ENCODE results near the gene TDRD12. TPM values are rescaled to one million over a fixed set of nuclear protein-coding genes. Genes with fewer than 3 reads are reported as not detected.

The TDRD12 gene
- total and polyA plus RNA-seq, 2 experiments from 2014 or later: 0.68 to 2.8 TPM

DNA sequence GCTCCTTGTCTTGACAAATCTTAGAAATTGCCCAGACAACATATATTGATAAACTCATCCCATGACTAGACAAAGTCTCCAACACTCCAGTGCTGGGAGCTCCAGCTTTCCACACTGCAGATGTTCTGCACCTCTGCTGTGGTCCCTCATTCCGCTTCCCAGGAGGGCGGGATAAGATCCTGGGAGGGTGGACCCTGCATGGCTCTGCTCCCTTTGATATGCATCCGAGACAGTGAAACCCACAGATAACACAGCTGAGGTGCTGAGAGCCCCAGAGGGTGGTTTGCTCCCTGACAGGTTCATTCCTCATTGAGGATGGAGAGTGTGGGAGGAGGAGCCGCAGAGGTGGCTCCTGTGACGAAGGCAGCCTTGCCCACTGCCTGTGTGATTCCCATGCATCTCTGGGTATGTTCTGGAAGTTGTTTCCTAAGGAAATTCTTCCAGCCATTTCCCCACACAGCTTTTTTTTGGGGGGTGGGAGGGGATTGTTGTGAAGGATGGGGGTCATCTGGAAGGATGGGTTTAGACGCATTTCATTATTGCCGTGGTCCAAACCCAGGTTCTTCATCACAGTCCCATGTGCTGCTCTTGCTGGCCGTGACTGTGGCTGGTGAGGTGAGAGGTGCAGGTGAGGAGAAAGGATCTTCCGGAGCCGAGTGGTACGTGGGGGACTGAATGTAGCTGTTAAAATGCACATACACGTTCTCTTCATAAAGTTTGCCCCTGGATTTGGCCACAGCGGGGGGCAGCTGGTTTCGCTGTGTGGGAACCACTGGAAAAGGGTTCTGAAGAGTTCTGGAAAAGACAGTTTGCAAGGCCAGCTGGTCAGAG is 103.6 kb downstream of the TDRD12 start:
- no peaks in the 10 kb centered on the region for H3F3A ChIP-seq (replicated peaks; ENCODE audit: low read depth)
- H4K20me1 ChIP-seq (replicated peaks; ENCODE audit: insufficient read depth): no peaks in the 10 kb centered on the region
- TF ChIP-seq NANOG (IDR thresholded peaks at IDR 0.05; ENCODE audit: borderline replicate concordance): no peak
- TF ChIP-seq, protein P1, sequence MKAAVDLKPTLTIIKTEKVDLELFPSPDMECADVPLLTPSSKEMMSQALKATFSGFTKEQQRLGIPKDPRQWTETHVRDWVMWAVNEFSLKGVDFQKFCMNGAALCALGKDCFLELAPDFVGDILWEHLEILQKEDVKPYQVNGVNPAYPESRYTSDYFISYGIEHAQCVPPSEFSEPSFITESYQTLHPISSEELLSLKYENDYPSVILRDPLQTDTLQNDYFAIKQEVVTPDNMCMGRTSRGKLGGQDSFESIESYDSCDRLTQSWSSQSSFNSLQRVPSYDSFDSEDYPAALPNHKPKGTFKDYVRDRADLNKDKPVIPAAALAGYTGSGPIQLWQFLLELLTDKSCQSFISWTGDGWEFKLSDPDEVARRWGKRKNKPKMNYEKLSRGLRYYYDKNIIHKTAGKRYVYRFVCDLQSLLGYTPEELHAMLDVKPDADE (IDR thresholded peaks at IDR 0.05): no peak
- TF ChIP-seq CREB1 (CRISPR knock-in tag; IDR thresholded peaks at IDR 0.05; ENCODE audit: low read depth): no peak
- TF ChIP-seq ZNF331 (CRISPR knock-in tag; IDR thresholded peaks at IDR 0.05; ENCODE audit: low read depth): no peak
- TF ChIP-seq, protein P2, sequence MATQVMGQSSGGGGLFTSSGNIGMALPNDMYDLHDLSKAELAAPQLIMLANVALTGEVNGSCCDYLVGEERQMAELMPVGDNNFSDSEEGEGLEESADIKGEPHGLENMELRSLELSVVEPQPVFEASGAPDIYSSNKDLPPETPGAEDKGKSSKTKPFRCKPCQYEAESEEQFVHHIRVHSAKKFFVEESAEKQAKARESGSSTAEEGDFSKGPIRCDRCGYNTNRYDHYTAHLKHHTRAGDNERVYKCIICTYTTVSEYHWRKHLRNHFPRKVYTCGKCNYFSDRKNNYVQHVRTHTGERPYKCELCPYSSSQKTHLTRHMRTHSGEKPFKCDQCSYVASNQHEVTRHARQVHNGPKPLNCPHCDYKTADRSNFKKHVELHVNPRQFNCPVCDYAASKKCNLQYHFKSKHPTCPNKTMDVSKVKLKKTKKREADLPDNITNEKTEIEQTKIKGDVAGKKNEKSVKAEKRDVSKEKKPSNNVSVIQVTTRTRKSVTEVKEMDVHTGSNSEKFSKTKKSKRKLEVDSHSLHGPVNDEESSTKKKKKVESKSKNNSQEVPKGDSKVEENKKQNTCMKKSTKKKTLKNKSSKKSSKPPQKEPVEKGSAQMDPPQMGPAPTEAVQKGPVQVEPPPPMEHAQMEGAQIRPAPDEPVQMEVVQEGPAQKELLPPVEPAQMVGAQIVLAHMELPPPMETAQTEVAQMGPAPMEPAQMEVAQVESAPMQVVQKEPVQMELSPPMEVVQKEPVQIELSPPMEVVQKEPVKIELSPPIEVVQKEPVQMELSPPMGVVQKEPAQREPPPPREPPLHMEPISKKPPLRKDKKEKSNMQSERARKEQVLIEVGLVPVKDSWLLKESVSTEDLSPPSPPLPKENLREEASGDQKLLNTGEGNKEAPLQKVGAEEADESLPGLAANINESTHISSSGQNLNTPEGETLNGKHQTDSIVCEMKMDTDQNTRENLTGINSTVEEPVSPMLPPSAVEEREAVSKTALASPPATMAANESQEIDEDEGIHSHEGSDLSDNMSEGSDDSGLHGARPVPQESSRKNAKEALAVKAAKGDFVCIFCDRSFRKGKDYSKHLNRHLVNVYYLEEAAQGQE (IDR thresholded peaks at IDR 0.05; ENCODE audit: unreplicated experiment): no peak
- no peak for TF ChIP-seq JUNB (IDR thresholded peaks at IDR 0.05; ENCODE audit: unreplicated experiment)
- TF ChIP-seq EZH2 (IDR thresholded peaks at IDR 0.05; ENCODE audit: low read depth, unreplicated experiment): no peak
- TF ChIP-seq POLR2AphosphoS5 (IDR thresholded peaks at IDR 0.05; ENCODE audit: low read depth): no peak
- TF ChIP-seq ZNF114 (CRISPR knock-in tag; IDR thresholded peaks at IDR 0.05): no peak
- TF ChIP-seq, protein P3, sequence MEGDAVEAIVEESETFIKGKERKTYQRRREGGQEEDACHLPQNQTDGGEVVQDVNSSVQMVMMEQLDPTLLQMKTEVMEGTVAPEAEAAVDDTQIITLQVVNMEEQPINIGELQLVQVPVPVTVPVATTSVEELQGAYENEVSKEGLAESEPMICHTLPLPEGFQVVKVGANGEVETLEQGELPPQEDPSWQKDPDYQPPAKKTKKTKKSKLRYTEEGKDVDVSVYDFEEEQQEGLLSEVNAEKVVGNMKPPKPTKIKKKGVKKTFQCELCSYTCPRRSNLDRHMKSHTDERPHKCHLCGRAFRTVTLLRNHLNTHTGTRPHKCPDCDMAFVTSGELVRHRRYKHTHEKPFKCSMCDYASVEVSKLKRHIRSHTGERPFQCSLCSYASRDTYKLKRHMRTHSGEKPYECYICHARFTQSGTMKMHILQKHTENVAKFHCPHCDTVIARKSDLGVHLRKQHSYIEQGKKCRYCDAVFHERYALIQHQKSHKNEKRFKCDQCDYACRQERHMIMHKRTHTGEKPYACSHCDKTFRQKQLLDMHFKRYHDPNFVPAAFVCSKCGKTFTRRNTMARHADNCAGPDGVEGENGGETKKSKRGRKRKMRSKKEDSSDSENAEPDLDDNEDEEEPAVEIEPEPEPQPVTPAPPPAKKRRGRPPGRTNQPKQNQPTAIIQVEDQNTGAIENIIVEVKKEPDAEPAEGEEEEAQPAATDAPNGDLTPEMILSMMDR (conservative IDR thresholded peaks at IDR 0.05; ENCODE audit: low read depth in 2 of 2): no peak
- TF ChIP-seq, protein P4, sequence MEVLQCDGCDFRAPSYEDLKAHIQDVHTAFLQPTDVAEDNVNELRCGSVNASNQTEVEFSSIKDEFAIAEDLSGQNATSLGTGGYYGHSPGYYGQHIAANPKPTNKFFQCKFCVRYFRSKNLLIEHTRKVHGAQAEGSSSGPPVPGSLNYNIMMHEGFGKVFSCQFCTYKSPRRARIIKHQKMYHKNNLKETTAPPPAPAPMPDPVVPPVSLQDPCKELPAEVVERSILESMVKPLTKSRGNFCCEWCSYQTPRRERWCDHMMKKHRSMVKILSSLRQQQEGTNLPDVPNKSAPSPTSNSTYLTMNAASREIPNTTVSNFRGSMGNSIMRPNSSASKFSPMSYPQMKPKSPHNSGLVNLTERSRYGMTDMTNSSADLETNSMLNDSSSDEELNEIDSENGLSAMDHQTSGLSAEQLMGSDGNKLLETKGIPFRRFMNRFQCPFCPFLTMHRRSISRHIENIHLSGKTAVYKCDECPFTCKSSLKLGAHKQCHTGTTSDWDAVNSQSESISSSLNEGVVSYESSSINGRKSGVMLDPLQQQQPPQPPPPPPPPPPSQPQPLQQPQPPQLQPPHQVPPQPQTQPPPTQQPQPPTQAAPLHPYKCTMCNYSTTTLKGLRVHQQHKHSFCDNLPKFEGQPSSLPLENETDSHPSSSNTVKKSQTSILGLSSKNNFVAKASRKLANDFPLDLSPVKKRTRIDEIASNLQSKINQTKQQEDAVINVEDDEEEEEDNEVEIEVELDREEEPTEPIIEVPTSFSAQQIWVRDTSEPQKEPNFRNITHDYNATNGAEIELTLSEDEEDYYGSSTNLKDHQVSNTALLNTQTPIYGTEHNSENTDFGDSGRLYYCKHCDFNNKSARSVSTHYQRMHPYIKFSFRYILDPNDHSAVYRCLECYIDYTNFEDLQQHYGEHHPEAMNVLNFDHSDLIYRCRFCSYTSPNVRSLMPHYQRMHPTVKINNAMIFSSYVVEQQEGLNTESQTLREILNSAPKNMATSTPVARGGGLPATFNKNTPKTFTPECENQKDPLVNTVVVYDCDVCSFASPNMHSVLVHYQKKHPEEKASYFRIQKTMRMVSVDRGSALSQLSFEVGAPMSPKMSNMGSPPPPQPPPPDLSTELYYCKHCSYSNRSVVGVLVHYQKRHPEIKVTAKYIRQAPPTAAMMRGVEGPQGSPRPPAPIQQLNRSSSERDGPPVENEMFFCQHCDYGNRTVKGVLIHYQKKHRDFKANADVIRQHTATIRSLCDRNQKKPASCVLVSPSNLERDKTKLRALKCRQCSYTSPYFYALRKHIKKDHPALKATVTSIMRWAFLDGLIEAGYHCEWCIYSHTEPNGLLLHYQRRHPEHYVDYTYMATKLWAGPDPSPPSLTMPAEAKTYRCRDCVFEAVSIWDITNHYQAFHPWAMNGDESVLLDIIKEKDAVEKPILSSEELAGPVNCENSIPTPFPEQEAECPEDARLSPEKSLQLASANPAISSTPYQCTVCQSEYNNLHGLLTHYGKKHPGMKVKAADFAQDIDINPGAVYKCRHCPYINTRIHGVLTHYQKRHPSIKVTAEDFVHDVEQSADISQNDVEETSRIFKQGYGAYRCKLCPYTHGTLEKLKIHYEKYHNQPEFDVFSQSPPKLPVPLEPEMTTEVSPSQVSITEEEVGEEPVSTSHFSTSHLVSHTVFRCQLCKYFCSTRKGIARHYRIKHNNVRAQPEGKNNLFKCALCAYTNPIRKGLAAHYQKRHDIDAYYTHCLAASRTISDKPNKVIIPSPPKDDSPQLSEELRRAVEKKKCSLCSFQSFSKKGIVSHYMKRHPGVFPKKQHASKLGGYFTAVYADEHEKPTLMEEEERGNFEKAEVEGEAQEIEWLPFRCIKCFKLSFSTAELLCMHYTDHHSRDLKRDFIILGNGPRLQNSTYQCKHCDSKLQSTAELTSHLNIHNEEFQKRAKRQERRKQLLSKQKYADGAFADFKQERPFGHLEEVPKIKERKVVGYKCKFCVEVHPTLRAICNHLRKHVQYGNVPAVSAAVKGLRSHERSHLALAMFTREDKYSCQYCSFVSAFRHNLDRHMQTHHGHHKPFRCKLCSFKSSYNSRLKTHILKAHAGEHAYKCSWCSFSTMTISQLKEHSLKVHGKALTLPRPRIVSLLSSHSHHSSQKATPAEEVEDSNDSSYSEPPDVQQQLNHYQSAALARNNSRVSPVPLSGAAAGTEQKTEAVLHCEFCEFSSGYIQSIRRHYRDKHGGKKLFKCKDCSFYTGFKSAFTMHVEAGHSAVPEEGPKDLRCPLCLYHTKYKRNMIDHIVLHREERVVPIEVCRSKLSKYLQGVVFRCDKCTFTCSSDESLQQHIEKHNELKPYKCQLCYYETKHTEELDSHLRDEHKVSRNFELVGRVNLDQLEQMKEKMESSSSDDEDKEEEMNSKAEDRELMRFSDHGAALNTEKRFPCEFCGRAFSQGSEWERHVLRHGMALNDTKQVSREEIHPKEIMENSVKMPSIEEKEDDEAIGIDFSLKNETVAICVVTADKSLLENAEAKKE (CRISPR knock-in tag; IDR thresholded peaks at IDR 0.05): no peak
- Mint-ChIP-seq H3K4me1 (peaks cover 25% of the 10 kb centered on the region), H3K4me3 (no peak overlapping the region), H3K27ac (no peak overlapping the region), H3K9me3 (no peaks in the 10 kb centered on the region; the same call in 2 of the 3 replicates), H3K36me3 (ENCODE audit: low read depth) (no peaks in the 10 kb centered on the region), H3K27me3 (ENCODE audit: insufficient read depth, low read depth, poor library complexity) (peaks cover 7% of the 10 kb centered on the region)
- no peaks in the 10 kb centered on the region for H3K36me3 ChIP-seq (ENCODE audit: insufficient read depth)
- no peaks in the 10 kb centered on the region for H3K79me2 ChIP-seq (replicated peaks; ENCODE audit: insufficient read depth)
- DNase-seq (ENCODE audit: low spot score) (no peak), ATAC-seq (no peak)
- no peak overlapping the region for H3K4me3 ChIP-seq
- peaks cover 9% of the 10 kb centered on the region; the same call in 1 of the 2 replicates for H3K4me1 ChIP-seq (ENCODE audit: insufficient read depth)
- no peaks in the 10 kb centered on the region for H3K27me3 ChIP-seq (ENCODE audit: insufficient read depth)
- no peak overlapping the region for H3K4me2 ChIP-seq
- H2AFZ ChIP-seq: no peak overlapping the region
- H3K9me2 ChIP-seq (ENCODE audit: insufficient read depth): no peaks in the 10 kb centered on the region
- H3K27ac ChIP-seq (ENCODE audit: low read depth): no peak overlapping the region
